NCI-H226 (cell line): ENCODE data around the gene MYO7B.

ENCODE experiments used
- DNase-seq: peaks from one replicate; pipeline ENCODE4 v3.0.0-alpha.2; 2015

MYO7B gene

GRCh38 chr2:127669056-127669455, 133.6 kb downstream of the MYO7B start:
- no peak for DNase-seq

DNA sequence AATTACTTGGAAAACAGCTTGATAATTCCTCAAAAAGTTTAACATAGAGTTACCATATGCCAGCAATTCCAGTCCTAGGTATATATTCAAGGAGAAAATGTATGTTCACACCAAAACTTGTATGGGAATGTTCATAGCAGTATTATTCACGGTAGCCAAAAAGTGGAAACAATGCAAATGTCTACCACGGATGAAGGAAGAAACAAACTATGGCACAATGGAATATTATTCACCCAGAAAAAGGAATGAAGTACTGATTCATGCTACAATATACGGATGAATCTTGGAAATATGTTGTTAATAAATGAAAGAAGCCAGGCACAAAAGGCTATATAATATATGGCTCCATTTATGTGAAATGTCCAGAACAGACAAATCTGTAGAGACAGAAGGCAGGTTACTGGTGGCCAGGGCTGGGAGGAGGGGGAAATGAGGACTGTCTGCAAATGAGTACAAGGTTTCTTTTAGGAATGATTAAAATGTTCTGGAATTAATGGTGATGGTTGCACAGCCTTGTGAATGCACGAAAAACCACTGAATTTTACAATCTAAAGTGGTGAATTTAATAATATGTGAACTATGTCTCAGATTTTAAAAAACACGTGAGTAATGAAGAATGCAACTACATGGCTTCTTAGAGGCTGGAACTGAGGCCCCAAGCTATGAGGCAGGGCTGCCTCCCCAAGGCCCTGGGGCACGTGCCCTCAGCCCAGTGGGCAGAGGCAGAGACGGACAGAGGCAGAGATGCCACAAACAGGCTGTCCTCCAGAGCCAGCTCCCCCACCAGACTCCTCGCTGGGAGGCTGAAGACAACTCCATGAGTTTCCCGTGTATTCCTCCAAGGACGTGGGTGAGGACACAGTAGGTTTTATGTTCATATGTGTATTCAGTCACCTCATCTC, 134.8 kb downstream of the MYO7B start:
- no peak for DNase-seq

DNA sequence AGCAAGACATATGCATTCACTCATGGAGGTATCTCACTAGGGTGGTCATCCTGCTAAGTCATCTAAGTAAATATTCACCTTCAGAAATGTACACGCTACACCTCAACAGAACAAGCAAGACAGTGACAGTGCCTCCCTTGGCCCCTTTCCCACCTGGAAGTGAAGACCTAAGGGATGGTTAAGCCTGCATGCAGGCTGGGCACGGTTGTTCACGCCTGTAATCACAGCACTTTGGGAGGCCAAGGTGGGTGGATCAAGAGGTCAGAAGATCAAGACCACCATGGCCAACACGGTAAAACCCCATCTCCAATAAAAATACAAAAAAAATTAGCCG, 135.4 kb downstream of the MYO7B start:
- DNase-seq: no peak

DNA sequence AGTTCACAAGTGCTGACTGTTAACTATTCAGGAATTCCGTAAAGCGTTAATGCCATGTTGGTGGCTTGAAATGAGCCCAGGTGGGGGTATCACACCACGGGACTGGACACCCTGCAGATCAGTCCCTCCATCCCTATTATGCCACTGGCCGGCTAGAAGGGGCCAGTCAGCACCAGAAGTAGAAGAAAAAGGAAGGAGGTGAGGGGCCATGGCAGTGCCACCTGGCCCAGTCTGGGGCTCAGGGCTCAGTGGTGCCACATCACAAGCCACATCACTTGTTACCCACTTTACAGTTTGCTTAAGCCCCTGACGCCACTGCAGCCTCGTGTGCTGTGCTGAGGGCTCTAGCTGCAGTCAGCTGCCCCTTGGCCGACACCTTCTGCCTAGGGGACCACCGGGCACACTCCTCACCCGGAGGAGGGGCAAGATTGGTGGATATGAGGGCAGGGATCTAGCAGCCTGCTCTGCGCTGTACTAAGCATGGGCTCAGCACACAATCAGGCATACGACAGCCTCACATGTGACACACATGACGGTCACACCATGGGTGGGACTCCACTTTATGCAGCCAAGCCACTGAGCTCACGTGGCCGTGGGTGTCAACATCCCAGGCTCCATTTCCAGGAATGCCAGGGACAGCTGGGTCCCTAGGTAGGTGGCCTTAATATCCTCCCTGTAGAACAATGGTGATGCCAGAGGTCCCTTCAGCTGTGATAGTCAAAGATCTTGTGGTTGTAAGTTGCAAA, 136.2 kb downstream of the MYO7B start:
- DNase-seq: no peak

DNA sequence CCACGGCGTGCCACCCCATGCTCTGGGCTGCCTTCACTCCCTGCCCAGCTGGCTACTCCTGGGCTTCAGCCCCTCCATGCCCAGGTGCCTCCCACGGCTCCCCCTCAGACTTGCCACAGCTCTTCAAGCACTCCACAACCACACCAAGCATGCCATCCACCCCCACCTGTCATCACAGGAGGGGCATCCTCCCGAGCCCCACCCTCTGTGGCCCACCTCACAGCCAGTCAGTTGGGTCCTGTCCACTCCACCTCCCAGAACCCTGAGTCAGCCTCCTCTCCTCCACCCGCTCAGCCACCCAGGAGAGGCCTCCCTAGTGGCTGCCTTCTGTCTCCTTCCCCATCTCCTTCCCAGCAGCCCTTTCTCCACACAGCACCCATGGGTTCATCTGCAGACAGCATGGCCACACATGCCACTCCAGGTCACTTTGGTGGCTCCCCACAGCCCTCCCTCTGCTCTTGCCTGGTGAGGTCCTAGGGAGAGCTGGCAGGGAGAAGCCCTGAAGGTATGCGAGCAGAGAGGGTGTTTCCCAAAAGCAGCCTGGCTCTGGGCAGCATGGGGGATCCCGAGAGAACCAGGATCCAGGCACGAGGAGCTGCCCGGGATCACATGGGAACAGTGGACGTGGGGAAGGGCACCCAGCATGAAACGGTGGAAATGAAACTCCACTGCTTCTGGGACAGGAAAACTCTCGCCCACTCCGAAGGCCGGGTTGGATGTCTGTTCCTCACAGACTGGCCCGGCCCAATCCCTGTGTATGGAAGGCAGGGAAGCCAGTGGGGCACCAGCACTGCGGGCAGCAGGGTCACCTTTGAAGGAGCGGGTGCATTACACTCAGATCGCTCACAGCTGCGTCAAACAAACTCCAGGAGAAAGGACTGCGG, 137.1 kb downstream of the MYO7B start:
- no peak for DNase-seq

- no peak for DNase-seq
Measured at GRCh38 chr2:127673291-127674069, 138.0 kb downstream of the MYO7B start.

GRCh38 chr2:127674241-127675209, 139.0 kb downstream of the MYO7B start:
- no peak for DNase-seq

GRCh38 chr2:127675331-127676261, 140.1 kb downstream of the MYO7B start, which contains the start of gene LIMS2:
LIMS2 (minus strand) TSS chr2:127675530; CDS start chr2:127675024, 506 bp downstream.
- DNase-seq: peak; percentile 43

DNA sequence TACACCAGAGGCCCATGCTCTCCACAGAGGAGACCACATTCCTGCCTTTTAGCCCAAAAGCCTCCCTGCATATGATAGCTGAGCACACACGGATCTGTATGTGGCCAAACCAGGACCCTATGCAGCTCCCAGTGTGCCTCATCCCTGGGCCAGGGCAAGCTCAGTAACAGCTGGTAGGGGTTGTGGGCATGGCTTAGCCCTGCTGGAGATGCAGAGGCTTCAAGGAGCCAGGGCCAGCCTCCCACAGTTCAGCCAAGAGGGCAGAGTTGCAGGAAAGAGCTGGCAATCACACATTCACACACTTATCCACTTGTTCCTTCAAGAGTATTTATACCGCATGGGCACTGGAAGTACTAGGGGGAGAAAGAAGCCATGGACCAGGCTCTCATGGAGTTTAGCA, 141.4 kb downstream of the MYO7B start:
- DNase-seq: no peak

- no peak for DNase-seq
Measured at GRCh38 chr2:127678531-127678930, 143.0 kb downstream of the MYO7B start.

- no peak for DNase-seq
Measured at GRCh38 chr2:127678991-127679390, 143.5 kb downstream of the MYO7B start.

GRCh38 chr2:127679680-127680361, 144.3 kb downstream of the MYO7B start:
- DNase-seq: no peak

DNA sequence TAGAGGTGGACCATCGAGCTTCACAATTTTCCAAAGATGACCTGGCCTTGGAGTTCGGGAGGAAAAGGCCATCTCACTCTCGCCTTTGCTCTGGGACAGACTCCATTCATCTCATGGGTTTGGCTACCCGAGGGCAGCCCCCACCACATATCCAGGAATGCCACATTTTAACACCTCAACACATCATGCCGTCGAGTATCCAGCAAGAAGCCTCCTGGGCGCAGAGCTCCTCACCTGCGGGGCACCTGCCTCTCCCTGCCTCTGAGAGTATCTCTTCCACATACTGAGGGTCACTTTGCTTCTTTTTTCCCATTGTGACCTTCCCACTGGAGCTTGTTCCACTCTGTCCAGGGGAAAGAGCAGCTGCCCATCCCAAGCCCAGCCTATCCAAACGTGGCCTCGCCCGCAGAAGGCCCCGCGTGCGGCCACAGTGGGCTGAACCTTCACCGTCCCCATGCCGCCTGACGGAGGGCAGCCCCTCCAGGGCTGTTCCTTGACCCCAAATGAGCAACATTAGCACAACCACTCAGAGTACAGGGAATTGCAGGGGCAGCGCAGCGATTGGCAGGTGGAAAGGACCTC, 145.3 kb downstream of the MYO7B start:
- DNase-seq: no peak

DNA sequence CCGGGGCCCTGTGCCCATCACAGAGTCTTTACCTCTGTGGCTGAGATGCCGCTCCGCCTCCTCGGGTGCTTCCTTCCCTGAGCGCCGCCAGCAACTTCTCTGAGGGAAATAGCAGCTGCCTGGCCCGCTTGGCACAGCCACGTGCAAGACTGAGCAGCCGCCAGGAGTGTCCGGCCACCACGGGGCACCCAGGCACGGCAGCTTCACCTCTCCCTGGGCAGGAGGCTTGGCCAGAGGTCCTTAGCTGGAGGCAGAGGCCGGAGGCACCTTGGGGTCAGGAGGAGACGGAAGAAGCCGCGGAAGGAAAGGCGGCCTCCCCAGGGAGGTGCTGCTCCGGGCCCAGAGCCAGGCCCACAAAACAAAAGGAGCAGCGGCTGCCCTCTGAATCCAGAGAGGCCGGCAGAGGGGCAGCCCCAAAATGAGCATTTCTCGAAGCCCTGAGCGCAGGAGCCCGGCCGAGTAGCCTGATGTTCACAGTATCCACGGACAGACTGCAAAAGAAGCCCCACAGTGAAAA, 145.9 kb downstream of the MYO7B start:
- DNase-seq: no peak

- DNase-seq: no peak
Measured at GRCh38 chr2:127681976-127682857, 146.7 kb downstream of the MYO7B start.

DNA sequence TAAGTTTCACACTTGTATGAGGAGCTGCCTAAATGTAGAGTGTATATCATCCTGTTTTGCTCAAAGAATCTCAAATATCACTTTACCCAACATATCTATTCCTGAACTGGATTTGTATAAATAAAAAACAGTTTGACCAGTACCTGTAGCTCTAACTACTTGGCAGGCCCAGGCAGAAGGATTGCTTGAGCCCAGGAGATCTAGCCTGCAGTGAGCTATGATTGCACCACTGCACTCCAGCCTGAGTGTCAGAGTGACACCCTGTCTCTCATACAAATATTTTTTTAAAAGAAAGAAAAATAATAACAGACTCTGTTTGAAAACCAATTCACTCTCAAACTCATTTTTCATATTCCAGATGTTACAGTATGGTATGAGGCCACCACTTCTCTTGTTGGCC, 147.6 kb downstream of the MYO7B start:
- DNase-seq: no peak

DNA sequence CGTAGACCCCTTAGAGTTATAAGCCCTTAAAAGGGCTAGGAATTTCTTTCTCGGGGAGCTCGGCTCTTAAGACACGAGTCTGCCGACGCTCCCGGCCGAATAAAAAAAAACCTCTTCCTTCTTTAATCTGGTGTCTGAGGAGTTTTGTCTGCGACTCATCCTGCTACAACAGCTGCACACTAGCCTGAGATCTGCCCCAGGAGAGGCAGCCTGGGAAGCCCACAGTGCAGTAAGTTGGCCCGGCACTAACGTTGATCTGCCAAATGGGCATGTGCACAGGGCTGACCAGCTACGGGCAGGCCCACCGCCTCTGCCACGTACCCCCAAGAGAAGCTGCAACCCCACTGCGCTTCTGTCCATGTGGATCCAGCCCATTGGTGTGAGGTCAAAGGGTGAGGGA, 148.3 kb downstream of the MYO7B start:
- no peak for DNase-seq
